Fibroblast of pulmonary artery (primary cell): ENCODE results near the gene KLK12.

Source experiments
- DNase-seq: peaks from one replicate; pipeline ENCODE4 v3.0.0-alpha.2; 2010; ENCODE audit warnings: low read depth
- H3K4me3 ChIP-seq: replicated peaks from 2 replicates; pipeline ENCODE4 v1.5.1; 2011; ENCODE audit warnings: low read depth, mild to moderate bottlenecking, control low read depth, low read length, moderate library complexity
- CTCF ChIP-seq: IDR thresholded peaks from 2 replicates; pipeline ENCODE4 v1.5.1; 2011; ENCODE audit warnings: mild to moderate bottlenecking, control low read depth, low read length, inconsistent platforms; ENCODE audit errors: missing control alignments

KLK12 gene

GRCh38 chr19:51031880-51032225 is 2.9 kb downstream of the KLK12 start:
- no peak for TF ChIP-seq CTCF
- no peak overlapping the region for H3K4me3 ChIP-seq
- DNase-seq: no peak

- no peak overlapping the region for H3K4me3 ChIP-seq
- no peak for DNase-seq
- TF ChIP-seq CTCF: no peak
Measured at GRCh38 chr19:51031220-51031879, 3.5 kb downstream of the KLK12 start.

GRCh38 chr19:51030631-51031030 is 4.2 kb downstream of the KLK12 start:
- TF ChIP-seq CTCF: no peak
- H3K4me3 ChIP-seq: no peak overlapping the region

GRCh38 chr19:51029718-51030117 is 5.1 kb downstream of the KLK12 start:
- DNase-seq: no peak
- no peak overlapping the region for H3K4me3 ChIP-seq
- no peak for TF ChIP-seq CTCF

More at GRCh38 chr19:51030631-51031030, 4.2 kb downstream of the KLK12 start:
- DNase-seq: no peak

GRCh38 chr19:51027873-51028272 is 6.9 kb downstream of the KLK12 start:
- no peak for TF ChIP-seq CTCF
- no peak for DNase-seq
- no peak overlapping the region for H3K4me3 ChIP-seq

- no peak for TF ChIP-seq CTCF
- DNase-seq: no peak
- H3K4me3 ChIP-seq: no peak overlapping the region
Measured at GRCh38 chr19:51027126-51027806, 7.5 kb downstream of the KLK12 start.

- DNase-seq: no peak
Measured at GRCh38 chr19:51026554-51026831, 8.3 kb downstream of the KLK12 start, which contains the start of gene KLK11. KLK11 (minus strand) TSS chr19:51026616; CDS start chr19:51025631, 985 bp downstream.

More at GRCh38 chr19:51026554-51026831, 8.3 kb downstream of the KLK12 start, which contains the start of gene KLK11:
- TF ChIP-seq CTCF: no peak
- H3K4me3 ChIP-seq: no peak within 1 kb of the TSS
